Measurements from ENCODE around the gene CACNG1. TPM values are rescaled to one million over a fixed set of nuclear protein-coding genes. Genes with fewer than 3 reads are reported as not detected.
"Not testable (repeated sequence)": the region's sequence is repeated elsewhere in the genome, so short reads cannot be mapped to it uniquely, and the experiment has no call there.

The CACNG1 gene
- polyA plus RNA-seq, 2 of the 4 experiments (the other 2 are of a cell fraction), result 0.15 TPM; not detected in 1

DNA sequence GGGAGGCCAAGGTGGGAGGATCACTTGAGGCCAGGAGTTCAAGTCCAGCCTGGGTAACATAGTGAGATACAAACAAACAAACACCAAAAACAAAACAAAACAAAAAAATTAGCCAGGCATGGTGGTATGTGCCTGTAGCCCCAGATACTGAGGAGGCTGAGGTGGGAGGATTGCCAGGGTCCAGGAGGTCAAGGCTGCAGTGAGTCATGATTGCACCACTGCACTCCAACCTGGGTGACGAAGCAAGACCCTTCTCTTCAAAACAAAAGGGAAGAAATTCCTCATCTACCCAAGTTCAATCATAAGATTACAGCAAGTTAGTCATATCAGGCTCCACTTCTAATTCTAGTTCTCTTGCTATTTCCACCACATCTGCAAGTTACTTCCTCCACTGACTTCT is 50.9 kb downstream of the CACNG1 start:
- H3K27ac ChIP-seq; H3K4me3 ChIP-seq; POLR2A ChIA-PET; H3K9me3 ChIP-seq; ATAC-seq; FAIRE-seq; CTCF ChIA-PET; H3K4me1 ChIP-seq; TF ChIP-seq FOSL2 (IDR thresholded peaks at IDR 0.05): not testable (repeated sequence)
- TF ChIP-seq FOSL2 (CRISPR knock-in tag; IDR thresholded peaks at IDR 0.05), result peak; percentile 6; the same call in 1 of the 2 replicates
- WGBS (ENCODE audit: missing lambda C conversion rate), result 79% methylated on average over 1 of the region's 1 CpG
- H3K4me2 ChIP-seq, result 0 out of 3 replicates have a peak overlapping the region, but pooled peaks have one; percentile 10
- peak in 1 of 2 experiments; percentile 19 for DNase-seq (ENCODE audit: low read depth in 1 of 2, low spot score in 1 of 2)

DNA sequence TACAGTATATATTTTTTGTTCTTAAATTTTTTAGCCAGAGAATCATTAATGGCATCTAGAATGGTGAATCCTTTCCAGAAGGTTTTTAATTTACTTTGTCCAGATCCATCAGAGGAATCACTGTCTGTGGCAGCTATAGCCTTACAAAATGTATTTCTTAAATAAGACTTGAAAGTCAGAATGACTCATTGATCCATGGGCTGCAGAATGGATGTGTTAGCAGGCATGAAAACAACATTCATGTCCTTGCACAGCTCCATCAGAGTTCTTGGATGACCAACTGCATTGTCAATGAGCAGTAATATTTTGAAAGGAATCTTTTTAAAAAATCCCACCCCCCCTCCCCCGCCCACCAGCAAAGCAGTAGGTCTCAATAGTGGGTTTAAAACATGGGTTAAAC is 51.4 kb downstream of the CACNG1 start:
- Histone ChIP-seq H3K4me2 (no peak overlapping the region), H3K27ac (no peak overlapping the region), H3K9me3 (no peaks in the 10 kb centered on the region), H3K4me3 (no peak overlapping the region), H3K4me1 (peaks cover 9% of the 10 kb centered on the region)
- FAIRE-seq, result no peak
- no peak for ATAC-seq
- ChIA-PET CTCF (no interaction called here), POLR2A (no interaction called here)
- TF ChIP-seq POLR2A (IDR thresholded peaks at IDR 0.05; ENCODE audit: low read length), result no peak
- TF ChIP-seq, protein P1, sequence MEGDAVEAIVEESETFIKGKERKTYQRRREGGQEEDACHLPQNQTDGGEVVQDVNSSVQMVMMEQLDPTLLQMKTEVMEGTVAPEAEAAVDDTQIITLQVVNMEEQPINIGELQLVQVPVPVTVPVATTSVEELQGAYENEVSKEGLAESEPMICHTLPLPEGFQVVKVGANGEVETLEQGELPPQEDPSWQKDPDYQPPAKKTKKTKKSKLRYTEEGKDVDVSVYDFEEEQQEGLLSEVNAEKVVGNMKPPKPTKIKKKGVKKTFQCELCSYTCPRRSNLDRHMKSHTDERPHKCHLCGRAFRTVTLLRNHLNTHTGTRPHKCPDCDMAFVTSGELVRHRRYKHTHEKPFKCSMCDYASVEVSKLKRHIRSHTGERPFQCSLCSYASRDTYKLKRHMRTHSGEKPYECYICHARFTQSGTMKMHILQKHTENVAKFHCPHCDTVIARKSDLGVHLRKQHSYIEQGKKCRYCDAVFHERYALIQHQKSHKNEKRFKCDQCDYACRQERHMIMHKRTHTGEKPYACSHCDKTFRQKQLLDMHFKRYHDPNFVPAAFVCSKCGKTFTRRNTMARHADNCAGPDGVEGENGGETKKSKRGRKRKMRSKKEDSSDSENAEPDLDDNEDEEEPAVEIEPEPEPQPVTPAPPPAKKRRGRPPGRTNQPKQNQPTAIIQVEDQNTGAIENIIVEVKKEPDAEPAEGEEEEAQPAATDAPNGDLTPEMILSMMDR (IDR thresholded peaks at IDR 0.05), result no peak
- TF ChIP-seq, protein P2, sequence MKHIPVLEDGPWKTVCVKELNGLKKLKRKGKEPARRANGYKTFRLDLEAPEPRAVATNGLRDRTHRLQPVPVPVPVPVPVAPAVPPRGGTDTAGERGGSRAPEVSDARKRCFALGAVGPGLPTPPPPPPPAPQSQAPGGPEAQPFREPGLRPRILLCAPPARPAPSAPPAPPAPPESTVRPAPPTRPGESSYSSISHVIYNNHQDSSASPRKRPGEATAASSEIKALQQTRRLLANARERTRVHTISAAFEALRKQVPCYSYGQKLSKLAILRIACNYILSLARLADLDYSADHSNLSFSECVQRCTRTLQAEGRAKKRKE (CRISPR knock-in tag; IDR thresholded peaks at IDR 0.05; ENCODE audit: low read depth), result no peak
- no peak for TF ChIP-seq BHLHE40 (IDR thresholded peaks at IDR 0.05; ENCODE audit: low read depth, low read length)
- TF ChIP-seq HOXB5 (CRISPR knock-in tag; IDR thresholded peaks at IDR 0.05), result no peak
- no peak for TF ChIP-seq ZC3H11A (IDR thresholded peaks at IDR 0.05)
- no peak for TF ChIP-seq MYC (IDR thresholded peaks at IDR 0.05; ENCODE audit: borderline replicate concordance, low read length)
- no peak for TF ChIP-seq ZNF302 (CRISPR knock-in tag; IDR thresholded peaks at IDR 0.05)
- no peak for TF ChIP-seq KDM5A (IDR thresholded peaks at IDR 0.05)
- WGBS (ENCODE audit: missing lambda C conversion rate), result 78% methylated on average over 1 of the region's 1 CpG
- no peak for DNase-seq (ENCODE audit: low read depth in 1 of 2, low spot score in 1 of 2)

DNA sequence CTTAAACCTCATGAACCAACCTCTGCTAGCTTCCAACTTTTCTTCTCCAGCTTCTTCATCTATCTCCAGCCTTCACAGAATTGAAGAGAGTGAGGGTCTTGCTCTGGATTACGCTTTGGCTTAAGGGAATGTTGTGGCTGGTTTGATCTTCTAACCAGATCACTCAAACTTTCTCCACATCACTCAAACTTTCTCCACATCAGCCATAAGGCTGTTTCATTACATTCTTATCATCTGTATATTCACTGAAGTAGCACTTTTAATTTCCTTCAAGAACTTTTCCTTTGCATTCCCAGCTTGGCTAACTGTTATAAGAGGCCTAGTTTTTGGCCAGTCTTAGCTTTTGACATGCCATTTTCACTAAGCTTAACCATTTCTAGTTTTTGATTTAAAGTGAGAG is 52.3 kb downstream of the CACNG1 start:
- Histone ChIP-seq H3K9me3 (no peaks in the 10 kb centered on the region), H3K4me2 (no peak overlapping the region), H3K27ac (no peak overlapping the region), H3K4me1 (peaks cover 9% of the 10 kb centered on the region), H3K4me3 (no peak overlapping the region)
- ChIA-PET POLR2A (no interaction called here), CTCF (no interaction called here)
- no peak for TF ChIP-seq RAD21 (conservative IDR thresholded peaks at IDR 0.05 in 1 of 2, IDR thresholded peaks at IDR 0.05 in 1 of 2)
- TF ChIP-seq, protein P2 (CRISPR knock-in tag; IDR thresholded peaks at IDR 0.05; ENCODE audit: low read depth), result no peak
- FAIRE-seq (no peak), ATAC-seq (no peak), DNase-seq (ENCODE audit: low read depth in 1 of 2, low spot score in 1 of 2) (no peak)
- WGBS (ENCODE audit: missing lambda C conversion rate), result 95% methylated on average over 1 of the region's 1 CpG

GRCh38 chr17:67098006-67098405 is 53.7 kb downstream of the CACNG1 start:
- FAIRE-seq, result no peak

DNA sequence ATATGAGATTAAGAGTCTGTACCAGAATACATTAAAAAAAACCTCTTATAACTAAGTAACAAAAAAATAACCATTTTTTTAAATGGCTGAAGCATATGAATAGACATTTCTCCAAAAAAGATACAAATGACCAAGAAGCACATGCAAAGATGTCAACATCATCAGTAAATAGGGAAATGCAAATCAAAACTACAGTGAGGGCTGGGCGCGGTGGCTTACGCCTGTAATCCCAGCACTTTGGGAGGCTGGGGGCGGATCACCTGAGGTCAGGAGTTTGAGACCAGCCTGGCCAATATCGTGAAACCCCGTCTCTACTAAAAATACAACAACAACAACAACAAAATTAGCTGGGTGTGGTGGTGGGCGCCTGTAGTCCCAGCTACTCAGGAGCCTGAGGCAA is 60.3 kb downstream of the CACNG1 start:
- H3K4me1 ChIP-seq; ATAC-seq; POLR2A ChIA-PET; H3K9me3 ChIP-seq; H3K4me2 ChIP-seq; DNase-seq (ENCODE audit: low read depth in 1 of 2, low spot score in 1 of 2); H3K27ac ChIP-seq; H3K4me3 ChIP-seq; FAIRE-seq: not testable (repeated sequence)
- 95% methylated on average over 7 of the region's 7 CpGs for WGBS (ENCODE audit: missing lambda C conversion rate)
- CTCF ChIA-PET, result interaction anchor here (1.6 kb wide), 1 partner anchor 54 kb away, joined by 4 read pairs; no protein-coding TSS in a partner anchor

More at GRCh38 chr17:67098006-67098405, 53.7 kb downstream of the CACNG1 start:
- ChIA-PET CTCF (no interaction called here), POLR2A (no interaction called here)
- TF ChIP-seq ZC3H11A (IDR thresholded peaks at IDR 0.05), result no peak
- DNase-seq (ENCODE audit: low read depth in 1 of 2, low spot score in 1 of 2) (no peak), ATAC-seq (no peak)
- Histone ChIP-seq H3K4me2 (no peak overlapping the region), H3K9me3 (no peaks in the 10 kb centered on the region), H3K4me3 (no peak overlapping the region), H3K4me1 (peaks cover 17% of the 10 kb centered on the region), H3K27ac (no peak overlapping the region)
- 85% methylated on average over 1 of the region's 1 CpG for WGBS (ENCODE audit: missing lambda C conversion rate)

Measured in A549 (cell line).